Gastrocnemius medialis (tissue), 4 donors: ENCODE results near the gene RNU5D-1. TPM values are rescaled to one million over a fixed set of nuclear protein-coding genes. Genes with fewer than 3 reads are reported as not detected.
"Not testable (repeated sequence)": the region's sequence is repeated elsewhere in the genome, so short reads cannot be mapped to it uniquely, and the experiment has no call there.

Experiments
- ATAC-seq, 2 donors: fragments of 150-250 bp; one replicate each; pipeline ENCODE4 v1.9.1; 2016
- DNase-seq, 2 donors: peaks; one replicate each; pipeline ENCODE4 v3.0.0-alpha.2; 2019
- H3K27ac ChIP-seq, 4 donors: fragments of 200-600 bp; sonication (generic); 1 replicate in 1 of 4; 2 replicates in 3 of 4; pipeline ENCODE4 v1.5.1; 2016 to 2018; ENCODE audit warnings: mild to moderate bottlenecking in 2 of 4, moderate library complexity in 1 of 4
- H3K27me3 ChIP-seq, 3 donors: fragments of 200-600 bp; sonication (generic) in 2 of 3; 1 replicate in 1 of 3; 2 replicates in 2 of 3; pipeline versions ENCODE4 v1.5.1 to v1.6.0; 2016 to 2019; ENCODE audit warnings: mild to moderate bottlenecking in 1 of 3, moderate library complexity in 1 of 3
- H3K36me3 ChIP-seq, 2 donors: fragments of 200-600 bp; sonication (generic) in 1 of 2; one replicate each; pipeline ENCODE4 v1.5.1; 2017 to 2018
- H3K4me1 ChIP-seq, 2 donors: fragments of 200-600 bp; sonication (generic) in 1 of 2; one replicate each; pipeline ENCODE4 v1.5.1; 2016 to 2017; ENCODE audit warnings: mild to moderate bottlenecking in 2 of 2
- H3K4me3 ChIP-seq, 4 donors: fragments of 200-600 bp; sonication (generic) in 3 of 4; 1 replicate in 1 of 4; 2 replicates in 3 of 4; pipeline ENCODE4 v1.5.1; 2016 to 2019; ENCODE audit warnings: mild to moderate bottlenecking in 2 of 4
- H3K9me3 ChIP-seq, 3 donors: fragments of 200-600 bp; sonication (generic) in 2 of 3; 1 replicate in 1 of 3; 2 replicates in 2 of 3; pipeline ENCODE4 v1.5.1; 2016 to 2019
- POLR2A ChIP-seq, 2 donors: fragments of 450-650 bp; IDR thresholded peaks; one replicate each; pipeline ENCODE4 v1.6.1; 2017; ENCODE audit warnings: antibody characterized with exemption in 2 of 2, mild to moderate bottlenecking in 2 of 2, moderate library complexity in 2 of 2
- in situ Hi-C, 4 donors: fragments of 200-750 bp; cut with MboI; loops; one replicate each; pipeline versions ENCODE4 v1.15.0 to v1.8.0; 2017; ENCODE audit warnings: low sequenced_read_pairs in 4 of 4
- intact Hi-C: fragments of 100-400 bp; cut with DNase I; formaldehyde crosslinking; loops from one replicate; pipeline ENCODE4 v1.15.1; 2023; ENCODE audit warnings: low total_unique reads
- total RNA-seq, 4 donors: library from RNA; depleted of rRNA; stranded (reverse); fragments of >200 nt; gene quantifications; one replicate each; pipeline versions ENCODE4 v1.1.0 to v1.2.3, GENCODE V29; 2016
- TF ChIP-seq, protein P1 (sequence below), 5 experiments: fragments of 450-650 bp in 3 of 5; fragments of 200-600 bp in 2 of 5; sonication (generic) in 2 of 5; IDR thresholded peaks in 4 of 5; conservative IDR thresholded peaks in 1 of 5; 1 replicate in 4 of 5; 2 replicates in 1 of 5; pipeline ENCODE4 v1.5.1; 2016 to 2019; ENCODE audit warnings: antibody characterized with exemption in 5 of 5, mild to moderate bottlenecking in 3 of 5, moderate library complexity in 3 of 5

RNU5D-1 gene
- total RNA-seq, 4 donors from 2014 or later = not detected

DNA sequence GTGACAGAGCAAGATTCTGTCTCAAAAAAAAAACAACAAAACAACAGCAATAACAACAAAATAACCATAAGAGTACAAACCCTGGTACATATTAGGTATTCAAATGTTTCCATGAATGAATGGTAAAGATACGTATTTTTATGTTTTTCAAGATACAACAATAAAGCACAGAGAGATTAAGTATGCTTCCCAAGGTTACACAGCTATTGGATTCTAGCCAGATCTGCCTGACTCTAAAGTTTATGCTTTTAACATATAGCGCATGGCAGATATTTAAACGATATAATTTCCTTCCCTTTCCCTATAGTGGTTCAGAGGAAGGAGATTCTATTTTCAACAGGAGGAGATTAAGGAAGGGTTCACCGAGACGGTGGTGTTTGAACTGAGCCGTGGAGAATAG lies 25.5 kb downstream of the RNU5D-1 start:
- DNase-seq (no peak), ATAC-seq (no peak)
- Histone ChIP-seq H3K36me3 (no peaks in the 10 kb centered on the region), H3K4me1 (peaks cover 0 to 4% of the 10 kb centered on the region in 2 donors), H3K9me3 (no peaks in the 10 kb centered on the region), H3K27me3 (no peaks in the 10 kb centered on the region), H3K27ac (no peak overlapping the region), H3K4me3 (no peak overlapping the region)
- in situ Hi-C loops = no loop called here
- no peak for TF ChIP-seq POLR2A (IDR thresholded peaks at IDR 0.05)
- TF ChIP-seq, protein P1, sequence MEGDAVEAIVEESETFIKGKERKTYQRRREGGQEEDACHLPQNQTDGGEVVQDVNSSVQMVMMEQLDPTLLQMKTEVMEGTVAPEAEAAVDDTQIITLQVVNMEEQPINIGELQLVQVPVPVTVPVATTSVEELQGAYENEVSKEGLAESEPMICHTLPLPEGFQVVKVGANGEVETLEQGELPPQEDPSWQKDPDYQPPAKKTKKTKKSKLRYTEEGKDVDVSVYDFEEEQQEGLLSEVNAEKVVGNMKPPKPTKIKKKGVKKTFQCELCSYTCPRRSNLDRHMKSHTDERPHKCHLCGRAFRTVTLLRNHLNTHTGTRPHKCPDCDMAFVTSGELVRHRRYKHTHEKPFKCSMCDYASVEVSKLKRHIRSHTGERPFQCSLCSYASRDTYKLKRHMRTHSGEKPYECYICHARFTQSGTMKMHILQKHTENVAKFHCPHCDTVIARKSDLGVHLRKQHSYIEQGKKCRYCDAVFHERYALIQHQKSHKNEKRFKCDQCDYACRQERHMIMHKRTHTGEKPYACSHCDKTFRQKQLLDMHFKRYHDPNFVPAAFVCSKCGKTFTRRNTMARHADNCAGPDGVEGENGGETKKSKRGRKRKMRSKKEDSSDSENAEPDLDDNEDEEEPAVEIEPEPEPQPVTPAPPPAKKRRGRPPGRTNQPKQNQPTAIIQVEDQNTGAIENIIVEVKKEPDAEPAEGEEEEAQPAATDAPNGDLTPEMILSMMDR (IDR thresholded peaks at IDR 0.05 in 4 of 5, conservative IDR thresholded peaks at IDR 0.05 in 1 of 5) = no peak
- intact Hi-C loops = no loop called here

DNA sequence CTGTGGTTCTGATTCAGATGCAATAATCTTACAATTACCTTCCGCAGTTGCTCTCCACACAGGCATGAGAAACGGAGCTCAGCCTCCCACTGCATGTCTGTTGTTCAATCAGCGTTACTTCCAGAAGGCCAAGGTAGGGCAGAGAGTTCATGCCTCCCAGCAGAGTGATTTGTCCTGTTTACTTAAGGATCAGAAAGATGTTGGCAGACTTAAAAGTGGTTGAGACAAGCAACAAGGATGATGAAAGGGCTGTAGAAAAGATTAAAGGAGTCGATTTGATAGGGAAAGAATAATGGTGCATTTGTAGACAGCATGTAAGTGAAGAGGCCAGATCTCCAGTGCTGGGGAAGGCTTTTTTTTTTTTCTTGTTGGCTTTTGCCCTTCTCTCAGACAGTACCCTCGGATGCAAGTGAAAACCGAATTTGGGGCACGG lies 29.8 kb downstream of the RNU5D-1 start:
- no peak overlapping the region for H3K4me3 ChIP-seq
- H3K4me1 ChIP-seq = no peaks in the 10 kb centered on the region
- ATAC-seq (no peak), DNase-seq (no peak)
- no peak for TF ChIP-seq POLR2A (IDR thresholded peaks at IDR 0.05)
- TF ChIP-seq, protein P1 (IDR thresholded peaks at IDR 0.05 in 4 of 5, conservative IDR thresholded peaks at IDR 0.05 in 1 of 5) = no peak
- no peaks in the 10 kb centered on the region for H3K36me3 ChIP-seq
- no peaks in the 10 kb centered on the region for H3K9me3 ChIP-seq
- H3K27ac ChIP-seq = no peak overlapping the region
- intact Hi-C loops = no loop called here
- in situ Hi-C loops = no loop called here
- no peaks in the 10 kb centered on the region for H3K27me3 ChIP-seq

DNA sequence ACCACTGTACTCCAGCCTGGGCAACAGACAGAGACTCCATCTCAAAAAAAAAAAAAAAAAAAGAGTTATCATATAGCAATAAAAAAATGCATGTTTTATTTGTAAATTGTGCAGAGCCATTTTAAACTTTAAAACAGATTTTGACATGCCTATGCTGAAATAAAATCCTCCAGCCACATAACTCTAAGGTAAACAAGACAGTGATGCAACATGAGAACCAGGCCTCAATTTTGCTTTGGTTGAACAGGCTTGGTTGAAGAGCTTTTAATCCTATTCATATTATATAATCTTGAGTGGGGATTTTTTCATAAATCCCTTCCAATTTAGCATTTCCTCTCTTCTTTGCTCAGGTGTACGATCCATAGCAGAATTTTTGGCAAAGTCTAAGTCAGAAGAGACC lies 30.4 kb downstream of the RNU5D-1 start:
- no peaks in the 10 kb centered on the region for H3K27me3 ChIP-seq
- ATAC-seq = no peak
- in situ Hi-C loops = no loop called here

DNA sequence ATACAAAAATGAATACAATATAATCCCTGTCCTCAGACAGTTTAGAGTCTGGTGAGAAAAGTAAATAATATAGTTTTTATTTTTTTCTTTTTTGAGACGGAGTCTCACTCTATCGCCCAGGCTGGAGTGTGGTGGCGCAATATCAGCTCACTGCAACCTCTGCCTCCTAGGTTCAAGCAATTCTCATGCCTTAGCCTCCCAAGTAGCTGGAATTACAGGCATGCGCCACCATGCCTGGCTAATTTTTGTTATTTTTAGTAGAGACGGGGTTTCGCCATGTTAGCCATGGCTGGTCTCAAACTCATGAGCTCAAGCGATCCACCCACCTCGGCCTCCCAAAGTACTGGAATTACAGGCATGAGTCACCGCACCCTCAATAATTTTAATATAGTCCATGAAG lies 31.6 kb downstream of the RNU5D-1 start:
- H3K4me3 ChIP-seq, H3K4me1 ChIP-seq, in situ Hi-C loops, H3K27ac ChIP-seq, H3K27me3 ChIP-seq, DNase-seq, H3K36me3 ChIP-seq, intact Hi-C loops, H3K9me3 ChIP-seq, ATAC-seq: not testable (repeated sequence)

More for the DNA sequence above, 30.4 kb downstream of the RNU5D-1 start:
- no peak overlapping the region for H3K27ac ChIP-seq
- no peaks in the 10 kb centered on the region for H3K4me1 ChIP-seq
- TF ChIP-seq, protein P1 (IDR thresholded peaks at IDR 0.05 in 4 of 5, conservative IDR thresholded peaks at IDR 0.05 in 1 of 5) = no peak
- TF ChIP-seq POLR2A (IDR thresholded peaks at IDR 0.05) = no peak
- intact Hi-C loops = no loop called here
- no peak for DNase-seq
- H3K4me3 ChIP-seq = no peak overlapping the region
- no peaks in the 10 kb centered on the region for H3K9me3 ChIP-seq
- H3K36me3 ChIP-seq = no peaks in the 10 kb centered on the region

DNA sequence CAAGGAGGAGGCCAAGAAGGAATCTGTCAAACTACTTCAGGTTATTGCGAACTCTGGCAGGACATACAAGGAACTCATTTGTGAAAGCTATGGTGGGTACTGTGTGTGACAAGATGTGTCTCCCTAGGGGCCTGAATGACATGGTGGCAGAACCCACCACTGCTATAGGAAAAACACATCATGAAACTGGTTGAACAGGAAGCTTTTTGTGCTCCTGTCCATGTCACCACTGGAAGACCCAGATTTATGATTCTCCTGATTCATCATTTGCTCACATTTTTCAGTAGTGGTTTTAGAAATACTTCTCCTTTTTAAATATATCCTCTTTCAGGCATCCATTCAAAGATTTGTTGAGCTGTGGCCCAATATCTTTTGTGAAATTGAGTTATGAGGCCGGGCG lies 32.8 kb downstream of the RNU5D-1 start:
- Histone ChIP-seq H3K4me3 (no peak overlapping the region), H3K36me3 (no peaks in the 10 kb centered on the region), H3K9me3 (no peaks in the 10 kb centered on the region), H3K27me3 (no peaks in the 10 kb centered on the region), H3K4me1 (no peaks in the 10 kb centered on the region), H3K27ac (no peak overlapping the region)
- intact Hi-C loops (no loop called here), in situ Hi-C loops (no loop called here)
- TF ChIP-seq POLR2A (IDR thresholded peaks at IDR 0.05) = no peak
- TF ChIP-seq, protein P1 (IDR thresholded peaks at IDR 0.05 in 4 of 5, conservative IDR thresholded peaks at IDR 0.05 in 1 of 5) = no peak
- no peak for ATAC-seq
- DNase-seq = no peak
